ENCODE data around the gene FCRL6.

The FCRL6 gene

DNA sequence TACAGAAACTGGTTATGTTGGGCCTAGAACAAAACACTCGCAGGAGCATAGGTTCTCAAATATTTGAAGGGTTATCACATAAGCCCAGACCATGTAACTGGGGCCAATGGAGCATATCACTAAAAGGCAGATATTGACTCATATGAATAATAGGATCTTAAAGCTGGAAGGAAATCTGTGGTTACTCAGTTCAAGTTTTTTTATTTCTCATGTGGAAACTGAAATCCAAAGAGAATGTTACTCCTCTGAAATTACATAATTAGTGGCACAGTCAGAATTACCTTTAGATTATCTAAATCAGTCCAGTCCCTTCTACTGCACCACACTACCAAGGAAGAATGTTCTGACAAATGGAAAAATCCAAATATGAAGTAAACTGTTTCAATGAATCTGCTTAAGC is 36.6 kb downstream of the FCRL6 start:
- DNase-seq = no peak

DNA sequence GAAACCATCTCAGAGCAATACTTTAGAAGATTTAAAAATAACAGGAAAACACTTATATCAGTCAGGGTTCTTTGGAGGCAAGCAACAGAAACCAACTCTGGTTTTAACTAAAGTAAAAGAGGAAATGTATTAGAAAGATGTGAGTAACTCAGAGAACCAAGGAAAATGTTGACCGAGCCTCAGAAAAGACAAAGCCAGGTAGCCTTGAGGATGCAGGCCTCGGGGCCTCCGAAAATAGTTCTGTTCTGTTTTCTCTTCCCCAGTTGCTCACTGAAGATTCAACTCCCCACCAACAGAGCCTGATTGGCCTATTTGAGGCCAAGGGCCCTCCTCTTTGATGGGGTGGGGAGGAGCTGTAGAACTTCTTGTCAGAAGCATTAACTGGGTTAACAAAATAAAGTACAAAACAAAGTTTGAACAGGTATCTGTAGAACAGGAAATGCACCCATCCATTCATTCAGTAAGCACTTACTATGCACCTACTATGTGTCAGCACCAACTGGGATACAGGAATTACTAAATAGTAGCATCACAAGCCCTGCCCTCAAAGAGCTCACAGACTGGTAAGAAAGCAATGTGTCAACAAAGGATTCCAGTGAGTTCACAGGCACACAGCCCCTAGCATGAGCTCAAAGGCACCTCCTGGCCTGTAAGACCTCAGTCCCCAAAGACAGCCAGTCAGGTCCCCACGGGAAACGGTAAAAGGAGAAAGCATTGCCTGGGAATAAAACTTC is 37.1 kb downstream of the FCRL6 start:
- no peak for DNase-seq

DNA sequence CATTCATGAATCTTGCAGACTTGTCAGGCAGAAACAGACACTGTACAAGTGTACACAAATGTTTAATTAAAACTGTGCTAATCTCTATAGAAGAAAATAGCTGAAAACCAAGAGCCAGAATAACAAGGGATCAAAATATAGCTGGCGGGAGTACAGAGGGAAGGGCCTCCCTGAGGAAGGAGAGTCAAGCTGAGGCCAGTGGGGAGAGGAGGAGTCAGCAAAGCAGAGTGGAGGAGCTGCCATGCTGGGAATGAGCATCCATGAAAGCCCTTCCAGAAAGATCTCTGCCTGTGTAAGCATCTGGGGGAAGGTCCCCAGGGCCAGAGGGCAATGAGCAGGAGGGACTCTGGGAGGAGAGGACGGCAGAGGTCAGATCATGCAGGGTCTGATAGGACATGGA is 39.6 kb downstream of the FCRL6 start:
- no peak for DNase-seq

DNA sequence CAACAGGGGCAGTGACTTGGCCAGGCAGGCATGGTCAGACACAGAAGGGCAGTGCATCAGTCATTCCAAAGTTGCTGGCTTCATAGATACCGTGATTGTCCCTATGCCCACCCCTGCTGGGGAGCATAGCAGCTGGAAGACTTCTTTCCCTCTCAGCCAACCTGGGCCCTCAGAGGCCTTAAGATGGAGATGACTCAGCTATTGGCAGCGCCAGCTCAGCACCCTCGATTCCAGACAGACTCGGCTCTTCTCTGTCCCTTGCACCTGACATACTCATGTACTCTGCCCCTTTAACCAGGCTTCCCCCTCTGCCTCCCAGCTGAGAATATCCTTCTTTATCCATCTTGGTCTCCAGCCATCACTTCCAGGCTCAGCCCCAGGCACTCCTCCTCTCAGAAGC is 41.3 kb downstream of the FCRL6 start:
- DNase-seq = no peak

DNA sequence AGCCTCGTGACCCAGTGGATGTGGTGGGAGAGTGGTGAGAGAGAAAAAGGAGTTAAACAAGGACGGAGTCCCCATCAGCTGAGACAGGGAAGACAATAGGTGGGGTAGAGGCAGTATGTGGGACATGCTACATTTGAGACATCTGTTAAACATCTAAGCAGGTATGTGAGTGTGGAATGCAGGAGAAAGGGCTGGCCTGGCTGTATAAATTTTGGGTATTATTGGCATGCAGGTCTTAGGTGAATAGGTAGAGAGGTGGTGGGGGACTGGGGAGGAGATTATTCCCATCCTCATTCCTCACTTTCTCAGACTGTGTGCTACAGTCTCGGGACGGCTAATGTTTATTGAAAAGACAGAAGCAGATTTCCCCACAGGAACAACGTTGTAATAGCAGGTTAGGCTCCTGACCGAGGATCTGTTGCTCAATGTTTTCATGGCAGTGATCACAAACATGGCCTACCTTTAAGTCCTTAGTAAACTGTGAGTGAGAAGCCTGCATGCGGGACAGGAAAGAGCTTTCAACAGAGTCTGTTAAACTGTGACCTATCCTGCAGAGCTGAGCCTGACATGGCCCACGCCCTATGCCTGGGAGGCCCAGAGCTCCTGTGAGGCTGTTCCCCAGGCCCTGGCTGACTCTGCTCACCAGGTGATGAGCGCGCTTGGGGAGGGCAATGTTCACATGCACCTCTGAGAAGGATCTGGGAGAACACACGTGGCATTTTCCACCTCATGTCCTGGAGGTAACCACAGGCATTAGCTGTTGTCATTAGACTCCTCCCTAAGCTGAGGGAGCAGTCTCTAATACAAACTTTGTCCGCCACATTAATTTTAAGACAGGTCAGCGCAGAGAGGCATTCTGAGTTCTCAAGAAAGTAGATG is 43.8 kb downstream of the FCRL6 start:
- DNase-seq = no peak

DNA sequence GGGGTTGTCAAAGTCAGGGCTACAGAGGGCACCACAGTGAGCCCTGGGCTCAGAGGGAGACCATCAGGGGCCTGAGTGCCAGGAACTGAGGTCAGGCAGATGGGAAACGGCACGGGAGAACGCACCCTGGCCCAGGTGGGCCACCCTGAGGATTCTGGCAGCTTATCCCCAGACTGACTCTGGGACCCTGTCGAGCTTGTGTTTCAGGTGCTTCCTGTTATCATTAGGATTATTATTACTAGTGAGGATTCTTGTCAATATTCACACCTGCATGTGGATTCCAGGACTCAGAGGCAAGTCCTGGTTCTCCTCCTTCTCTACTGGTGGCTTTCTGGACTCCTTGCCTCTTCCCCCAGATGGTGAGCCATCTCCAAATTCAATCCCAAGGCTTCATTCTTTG is 45.1 kb downstream of the FCRL6 start:
- DNase-seq = no peak

DNA sequence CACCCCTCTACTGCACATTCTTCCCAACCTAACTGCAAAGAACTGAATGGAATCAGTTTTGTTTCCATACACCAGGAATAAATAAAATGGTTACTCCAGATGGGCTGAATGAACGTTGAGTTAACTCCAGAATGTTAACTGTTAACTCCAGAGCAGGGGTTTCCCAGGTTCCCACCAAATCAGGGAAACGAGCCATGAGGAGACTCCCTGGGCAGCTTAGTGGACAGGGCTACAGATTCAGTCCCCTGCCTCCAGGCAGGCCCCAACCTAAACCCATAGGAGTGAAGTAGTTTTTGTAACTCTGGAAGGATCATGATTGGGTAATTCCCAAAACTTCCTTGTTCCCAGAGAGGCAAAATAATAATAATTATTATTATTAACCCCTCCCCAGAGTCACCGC is 46.2 kb downstream of the FCRL6 start:
- DNase-seq = no peak

DNA sequence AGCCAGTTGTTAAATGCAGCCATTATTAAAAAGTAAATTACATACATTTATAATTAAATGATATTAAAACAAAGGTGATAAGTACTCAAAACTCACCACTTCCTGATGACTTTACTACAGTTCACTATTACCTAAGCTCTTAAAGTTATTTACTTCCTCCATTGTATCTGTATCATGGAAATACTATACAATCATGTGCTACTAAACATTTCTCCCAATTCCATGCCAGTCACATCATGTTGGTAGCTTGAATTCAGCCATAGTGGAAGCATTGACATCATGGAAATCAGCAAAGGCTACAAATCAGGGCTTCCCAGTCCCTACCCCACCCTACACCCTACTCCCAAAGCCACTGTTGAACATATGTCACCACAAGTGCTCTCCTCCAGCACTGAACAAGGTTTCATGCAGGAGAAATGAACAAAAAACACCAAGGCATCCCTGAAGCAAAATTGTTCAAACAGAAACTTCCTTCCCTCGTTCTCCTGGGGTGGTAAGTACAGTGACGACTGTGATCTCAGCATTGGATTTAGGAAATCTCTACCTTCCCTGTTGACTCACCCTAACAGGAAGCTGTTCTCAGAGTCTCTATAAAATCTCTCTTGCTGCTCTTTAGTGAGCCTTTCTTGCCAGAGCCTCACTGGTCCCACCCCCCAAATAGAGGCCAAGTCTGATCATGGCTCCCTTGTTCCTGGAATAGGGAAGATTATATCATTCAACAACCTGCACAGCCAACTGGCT is 47.6 kb downstream of the FCRL6 start:
- no peak for DNase-seq

DNA sequence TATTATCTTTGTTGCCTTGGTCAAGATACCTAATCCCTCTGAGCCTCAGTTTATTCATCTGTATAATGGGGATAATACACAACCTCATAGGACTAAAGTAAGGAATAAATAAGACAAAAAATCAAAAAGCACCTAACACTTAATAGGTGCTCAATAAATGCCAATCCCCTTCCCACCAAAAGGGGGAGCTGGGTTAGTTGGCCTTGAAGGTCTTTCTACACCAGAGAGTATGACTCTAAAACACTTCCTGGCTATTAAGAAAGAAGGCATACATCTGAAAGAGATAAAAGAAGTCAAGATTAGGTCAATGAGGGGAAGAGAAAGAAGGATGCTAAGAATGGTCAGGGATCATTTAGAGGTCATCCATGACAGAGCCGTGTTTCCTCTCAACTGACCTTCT is 49.2 kb downstream of the FCRL6 start:
- no peak for DNase-seq

DNA sequence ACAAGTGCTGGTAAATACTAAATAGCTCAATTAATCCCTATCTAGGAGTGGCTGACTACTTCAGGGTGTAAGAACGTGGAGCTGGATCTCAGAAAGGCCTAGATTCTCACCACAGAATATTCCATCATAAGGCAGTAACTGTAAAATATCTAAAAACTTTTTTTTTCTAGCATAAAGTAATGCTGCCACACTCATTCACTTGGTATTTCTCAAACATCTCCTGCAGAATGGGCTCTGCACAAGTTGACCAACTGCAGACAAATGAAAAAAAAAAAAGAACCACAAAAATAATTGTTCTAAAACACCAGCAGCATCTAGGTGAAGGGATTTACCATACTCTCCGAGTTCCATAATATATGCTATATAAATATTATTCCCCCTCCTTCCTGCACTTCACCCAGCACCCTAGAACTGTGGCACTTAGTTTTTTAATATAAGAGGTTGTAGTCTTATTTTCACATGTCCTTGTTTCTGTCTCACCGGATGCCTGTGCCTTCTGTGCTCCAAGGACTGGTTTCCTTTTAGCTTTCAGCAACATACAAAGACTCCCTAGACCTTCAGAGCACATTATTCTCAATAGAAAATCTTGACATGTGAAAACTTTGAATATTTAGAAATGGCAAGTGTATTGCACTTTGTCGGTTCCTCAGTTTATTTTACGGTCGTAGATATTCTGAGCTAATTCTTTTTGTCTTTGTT is 51.4 kb downstream of the FCRL6 start:
- no peak for DNase-seq

DNA sequence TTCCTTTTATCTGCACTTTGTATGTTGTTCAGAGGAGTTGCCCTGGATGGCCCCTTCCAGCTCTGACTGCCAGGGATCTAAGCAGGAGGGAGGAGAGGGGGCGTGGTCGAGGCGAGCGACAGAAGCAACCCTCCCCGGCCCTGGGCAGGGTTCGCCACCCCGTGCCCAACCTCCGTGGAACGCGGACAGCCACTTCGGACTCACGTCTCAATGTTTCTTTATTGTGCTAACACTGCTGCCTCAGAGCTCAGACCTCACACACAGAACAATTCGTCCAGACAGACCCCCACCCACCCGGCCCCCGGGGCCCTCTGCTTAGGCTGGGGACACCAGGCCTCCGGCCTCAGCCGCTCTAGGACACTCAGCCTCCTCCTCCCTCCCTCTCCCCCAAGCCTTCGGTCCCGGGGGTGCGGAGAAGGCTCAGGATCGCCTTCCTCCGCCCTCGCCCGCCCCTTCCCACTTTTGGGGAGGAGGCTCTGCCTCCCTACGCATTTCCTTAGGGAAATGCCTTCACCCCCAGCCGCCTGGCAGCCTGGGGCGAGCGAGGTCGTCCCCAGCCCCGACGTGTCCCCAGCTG is 52.0 kb downstream of the FCRL6 start:
- no peak for DNase-seq

DNA sequence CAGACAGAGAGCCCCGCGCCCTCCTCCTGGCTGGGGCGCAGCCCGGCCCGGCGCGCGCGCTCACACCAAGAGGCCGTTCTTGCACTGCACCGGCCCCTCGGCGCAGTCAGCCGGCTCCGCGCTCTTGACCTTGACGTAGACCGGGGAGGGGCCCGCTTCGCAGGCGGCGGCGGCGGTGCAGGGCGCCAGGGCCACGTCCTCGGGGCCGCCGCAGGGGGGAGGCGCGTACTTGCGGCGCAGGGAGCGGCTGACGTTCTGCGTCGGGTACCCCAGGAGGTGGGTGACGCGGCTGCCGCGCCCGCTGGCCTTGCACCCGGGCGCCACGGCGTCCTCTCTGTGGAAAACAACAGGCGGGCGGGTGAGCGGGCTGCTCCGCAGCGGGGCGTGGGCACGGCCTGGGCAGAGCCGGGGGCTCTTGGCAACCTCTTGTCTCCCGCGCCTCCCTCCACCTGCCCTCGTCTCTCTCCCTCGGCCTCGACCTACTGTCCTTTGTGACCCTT is 52.6 kb downstream of the FCRL6 start:
- no peak for DNase-seq

DNA sequence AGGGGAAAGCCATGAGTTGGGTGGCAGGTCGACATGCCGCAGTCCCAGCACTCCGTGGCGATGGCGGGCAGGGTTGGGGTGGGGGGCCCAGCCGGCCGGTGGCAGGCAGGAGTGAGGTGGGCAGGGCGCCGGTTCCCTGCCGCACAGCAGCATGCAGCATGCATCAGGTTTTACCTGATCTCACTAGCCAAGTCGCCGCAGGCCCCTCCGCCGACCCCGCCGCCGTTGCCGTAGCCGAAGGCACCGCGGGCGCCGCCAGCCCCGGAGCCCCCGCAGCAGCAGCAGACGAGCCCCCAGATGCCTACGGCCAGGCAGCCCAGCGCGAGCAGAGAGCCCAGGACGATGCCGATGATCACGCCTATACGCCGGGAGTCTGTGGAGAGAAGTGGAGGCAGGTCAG is 53.5 kb downstream of the FCRL6 start:
- no peak for DNase-seq

DNA sequence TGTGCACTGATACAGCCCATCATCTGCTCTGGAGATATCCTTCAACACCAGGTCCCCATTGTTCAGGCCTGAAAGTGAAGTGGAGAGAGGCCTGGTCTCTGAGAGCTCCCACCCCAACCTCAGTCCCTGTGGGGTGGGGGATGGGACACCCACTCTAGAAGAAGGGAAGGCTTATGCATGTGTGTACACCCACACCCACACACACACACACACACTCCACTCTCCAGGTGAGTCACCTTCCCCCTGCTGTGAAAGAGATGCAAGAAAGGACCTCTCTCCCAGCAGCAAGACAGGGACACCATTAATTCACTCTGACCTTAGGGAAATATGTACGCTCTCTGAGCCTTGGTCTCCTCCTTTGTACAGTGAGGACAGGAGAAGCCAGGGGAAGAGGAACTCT is 54.4 kb downstream of the FCRL6 start:
- DNase-seq = no peak

DNA sequence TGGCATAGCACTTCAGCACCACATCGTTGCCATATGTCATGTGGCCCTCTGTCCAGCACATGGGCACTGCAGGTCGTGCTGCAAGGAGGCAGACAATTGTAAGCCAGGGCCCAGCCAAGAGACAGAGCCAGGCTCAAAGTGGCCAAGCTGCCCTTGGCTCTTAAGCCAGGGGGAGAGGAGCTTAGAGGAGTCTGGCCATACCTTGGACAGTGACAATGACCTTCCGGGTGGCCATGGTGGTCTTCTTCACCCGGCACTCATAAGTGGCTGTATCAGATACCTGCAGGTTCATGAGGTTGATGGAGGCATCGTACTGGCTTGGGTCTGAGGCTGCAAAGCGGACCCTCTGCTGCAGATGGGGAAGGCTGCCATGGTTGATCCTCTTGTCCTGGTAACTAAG is 55.7 kb downstream of the FCRL6 start:
- no peak for DNase-seq

DNA sequence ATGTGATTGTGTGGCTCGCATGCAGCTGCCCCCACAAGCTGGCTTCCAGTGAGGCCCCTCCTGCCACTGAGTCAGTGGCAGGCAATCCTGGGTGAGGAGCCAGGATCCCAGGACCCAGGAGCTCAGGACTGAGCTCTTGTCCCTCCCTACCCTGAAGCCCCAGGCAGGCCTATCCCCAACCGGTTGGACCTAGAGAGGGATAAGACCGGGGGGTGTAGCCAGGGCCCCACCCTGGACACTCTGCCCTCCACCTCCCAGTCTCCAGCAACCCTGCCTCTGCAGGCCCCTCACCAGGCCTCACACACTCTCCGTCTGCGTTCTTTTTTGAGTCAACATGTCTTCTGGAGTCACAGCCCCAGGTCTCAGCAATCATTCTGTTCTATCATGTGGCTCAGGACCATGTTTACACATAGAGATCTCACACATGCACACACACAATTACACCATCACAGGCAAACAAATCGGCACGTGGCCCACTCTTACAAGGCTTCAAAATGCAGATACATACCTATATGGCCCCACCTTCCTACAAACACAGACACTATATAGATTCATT is 57.7 kb downstream of the FCRL6 start:
- no peak for DNase-seq

DNA sequence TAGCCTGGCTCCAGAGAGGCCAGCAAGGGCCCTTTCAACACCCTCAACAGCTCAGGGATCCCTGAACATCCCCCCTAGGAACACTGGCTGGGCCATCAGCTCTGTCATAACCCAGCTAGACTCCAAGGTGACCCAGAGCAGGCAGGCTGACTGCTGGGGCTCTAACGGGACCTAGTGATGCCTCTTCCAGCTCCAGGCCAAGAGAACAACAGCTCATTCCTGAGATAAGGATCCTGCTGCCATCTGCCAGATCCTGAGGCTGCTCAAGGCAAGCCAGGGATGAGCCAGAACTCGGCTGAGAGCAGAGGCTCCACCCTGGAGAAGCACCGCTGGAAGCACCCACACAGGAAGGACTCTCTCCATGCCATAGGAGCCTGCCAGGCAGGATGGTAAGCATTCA is 58.3 kb downstream of the FCRL6 start:
- no peak for DNase-seq

DNA sequence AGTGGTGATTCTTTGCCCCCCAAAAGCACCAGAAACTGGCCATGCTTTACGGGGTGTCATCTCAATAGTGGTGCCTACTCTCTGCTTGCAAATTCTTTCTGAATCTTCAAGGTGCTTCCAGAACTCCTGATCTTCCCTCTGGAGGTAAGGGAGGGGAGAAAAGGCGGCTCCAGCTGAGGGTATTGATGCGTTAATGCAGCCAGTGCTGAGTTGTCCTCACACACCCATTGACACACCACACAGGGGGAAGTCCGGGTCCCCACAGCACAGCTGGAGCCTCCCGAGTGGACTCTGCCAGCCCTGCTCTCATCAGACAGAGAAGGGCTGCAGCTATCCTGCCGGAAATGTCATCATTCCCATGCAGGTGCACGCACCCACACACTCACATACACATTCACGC is 59.1 kb downstream of the FCRL6 start:
- no peak for DNase-seq

DNA sequence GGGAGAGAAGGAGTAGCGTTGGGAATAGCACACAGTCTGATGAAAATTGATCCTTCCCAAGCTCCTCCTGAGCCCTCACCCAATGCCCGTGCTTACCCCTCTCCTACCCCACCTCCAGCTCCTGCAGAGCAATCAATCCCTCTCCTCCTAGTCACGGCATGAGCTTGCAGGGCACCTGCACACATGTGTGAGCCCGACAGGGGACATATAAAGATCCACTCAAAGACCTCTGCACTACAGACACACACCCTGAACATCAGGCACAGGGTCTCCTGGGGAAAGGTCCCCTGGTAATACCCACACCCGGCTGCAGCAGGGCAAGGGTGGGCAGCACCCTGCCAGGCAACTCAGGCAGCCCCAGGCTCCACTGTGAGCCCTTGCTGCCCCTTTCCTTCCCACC is 59.9 kb downstream of the FCRL6 start:
- no peak for DNase-seq

DNA sequence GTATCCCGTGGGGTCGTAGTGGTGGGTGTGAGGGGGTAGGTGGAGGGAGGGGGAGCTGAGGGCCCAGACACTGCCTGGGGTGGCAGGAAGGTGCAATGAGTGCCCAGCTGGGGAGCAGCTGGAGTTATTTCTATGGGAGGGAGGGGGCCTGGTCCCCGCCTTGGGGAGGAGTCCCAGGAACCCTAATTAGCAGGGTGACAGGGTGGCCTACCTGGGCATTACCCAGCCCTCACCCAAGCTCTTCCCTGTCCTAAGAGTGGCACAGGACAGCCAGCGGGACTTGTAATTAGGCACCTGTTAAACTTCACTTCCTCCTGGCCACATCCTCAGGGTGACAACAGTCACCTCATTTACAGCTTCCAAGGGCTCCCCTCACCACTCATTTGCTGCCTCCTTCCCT is 60.4 kb downstream of the FCRL6 start, which contains the start of gene VSIG8:
TSS of gene VSIG8 (minus strand) at position 101 of the 400 bp plus-strand sequence. CDS start 136 bp downstream, outside the sequence.
- DNase-seq = no peak

DNA sequence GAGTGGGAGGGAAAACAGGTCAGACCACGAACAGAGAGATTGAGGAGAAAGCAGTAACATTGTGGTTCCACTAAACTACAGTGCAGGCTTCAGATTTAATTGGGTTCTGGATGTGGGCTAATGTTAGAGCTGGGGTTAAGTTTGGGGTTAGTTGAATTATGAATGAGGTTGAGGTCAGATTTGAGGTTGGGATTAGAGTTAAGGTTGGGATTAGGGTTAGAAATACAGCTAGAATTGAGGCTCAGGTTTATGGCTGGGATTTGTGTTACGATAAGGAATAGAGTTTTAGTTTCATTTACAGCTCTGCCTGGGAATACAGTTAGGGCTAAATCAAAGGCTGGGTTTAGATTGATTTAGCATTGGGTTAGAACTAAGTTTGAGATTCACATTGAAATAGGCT is 62.1 kb downstream of the FCRL6 start:
- no peak for DNase-seq
